IPS DF 4.7 (cell line): Measurements from ENCODE around the gene GPR135.

Source experiments
- DNase-seq: peaks from one replicate; pipeline ENCODE4 v3.0.0-alpha.2; 2013; ENCODE audit warnings: low spot score; ENCODE audit errors: extremely low read depth

GPR135 gene, protein sequence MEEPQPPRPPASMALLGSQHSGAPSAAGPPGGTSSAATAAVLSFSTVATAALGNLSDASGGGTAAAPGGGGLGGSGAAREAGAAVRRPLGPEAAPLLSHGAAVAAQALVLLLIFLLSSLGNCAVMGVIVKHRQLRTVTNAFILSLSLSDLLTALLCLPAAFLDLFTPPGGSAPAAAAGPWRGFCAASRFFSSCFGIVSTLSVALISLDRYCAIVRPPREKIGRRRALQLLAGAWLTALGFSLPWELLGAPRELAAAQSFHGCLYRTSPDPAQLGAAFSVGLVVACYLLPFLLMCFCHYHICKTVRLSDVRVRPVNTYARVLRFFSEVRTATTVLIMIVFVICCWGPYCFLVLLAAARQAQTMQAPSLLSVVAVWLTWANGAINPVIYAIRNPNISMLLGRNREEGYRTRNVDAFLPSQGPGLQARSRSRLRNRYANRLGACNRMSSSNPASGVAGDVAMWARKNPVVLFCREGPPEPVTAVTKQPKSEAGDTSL

GRCh38 chr14:59465316-59466135, at the start of gene GPR135:
Gene GPR135 (minus strand): TSS chr14:59465380. CDS start chr14:59465226, 154 bp downstream.
- DNase-seq = no peak

DNA sequence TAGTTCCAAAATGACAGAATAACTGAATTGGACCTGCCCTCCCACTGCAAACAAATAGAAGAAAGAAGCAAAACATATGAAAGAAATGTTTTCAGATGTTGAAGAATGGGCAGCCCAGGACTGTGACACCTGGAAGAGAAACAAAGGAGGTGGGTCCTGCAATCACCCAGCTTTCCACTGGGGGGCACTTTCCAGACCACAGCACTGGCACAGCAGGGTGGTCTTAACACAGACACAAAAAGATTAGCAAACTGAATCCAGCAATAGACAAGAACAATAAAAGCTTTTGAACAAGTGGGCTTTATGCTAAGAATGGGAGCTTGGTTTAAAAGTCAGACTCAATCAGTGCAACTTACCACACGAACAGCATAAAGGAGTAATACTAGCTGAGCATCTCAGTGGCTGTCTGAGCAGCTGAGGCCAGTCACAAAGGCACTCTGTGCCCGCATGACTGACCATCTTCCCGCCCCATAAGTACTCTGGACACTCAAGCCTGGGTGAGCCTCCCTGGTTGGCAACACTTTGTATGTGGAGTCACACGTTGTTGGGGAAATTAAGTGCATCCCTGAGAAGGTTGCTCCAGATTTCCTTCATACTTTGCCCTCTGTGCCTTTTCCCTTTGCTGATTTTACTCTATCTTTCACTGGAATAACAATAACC, 46.9 kb upstream of the GPR135 start:
- DNase-seq = peak; percentile 30

DNA sequence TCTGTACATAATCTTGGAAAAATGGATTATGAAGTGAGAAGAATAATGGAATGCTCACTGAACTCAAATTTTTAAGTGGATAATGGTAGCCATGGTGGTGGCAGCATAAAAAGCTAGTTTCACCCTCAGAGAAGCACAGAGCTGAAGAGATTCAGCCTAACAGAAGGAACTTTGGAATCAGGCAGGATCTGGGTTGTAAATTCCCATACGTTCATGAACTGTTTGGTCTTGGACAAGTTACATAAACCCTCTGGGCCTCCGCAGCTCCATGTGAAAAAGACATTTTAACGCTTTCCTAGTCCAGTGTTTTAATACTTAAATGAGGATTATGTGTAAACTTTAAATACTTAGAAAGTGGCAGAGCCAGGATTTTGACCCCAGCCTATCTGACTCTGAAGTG, 45.8 kb upstream of the GPR135 start:
- DNase-seq = no peak

- DNase-seq = no peak
Measured at GRCh38 chr14:59510001-59510400, 44.8 kb upstream of the GPR135 start.

- no peak for DNase-seq
Measured at GRCh38 chr14:59509101-59509500, 43.9 kb upstream of the GPR135 start.

DNA sequence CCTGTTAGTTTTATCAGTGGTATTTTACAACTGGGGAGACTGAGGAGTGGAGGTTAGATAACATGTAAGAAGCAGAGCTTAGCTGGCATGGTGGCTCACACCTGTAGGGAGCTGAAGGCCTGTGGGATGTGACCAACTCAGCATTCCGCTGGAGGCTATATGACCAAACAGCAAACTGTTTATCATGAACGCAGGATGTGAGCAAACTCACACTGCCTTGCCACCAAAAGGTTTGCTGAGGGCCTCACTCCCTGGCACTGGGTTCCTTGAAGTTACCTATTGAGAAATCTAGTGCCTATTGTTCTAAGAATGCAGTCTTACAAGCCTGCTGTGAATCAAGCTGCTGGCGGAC, 42.5 kb upstream of the GPR135 start:
- no peak for DNase-seq

DNA sequence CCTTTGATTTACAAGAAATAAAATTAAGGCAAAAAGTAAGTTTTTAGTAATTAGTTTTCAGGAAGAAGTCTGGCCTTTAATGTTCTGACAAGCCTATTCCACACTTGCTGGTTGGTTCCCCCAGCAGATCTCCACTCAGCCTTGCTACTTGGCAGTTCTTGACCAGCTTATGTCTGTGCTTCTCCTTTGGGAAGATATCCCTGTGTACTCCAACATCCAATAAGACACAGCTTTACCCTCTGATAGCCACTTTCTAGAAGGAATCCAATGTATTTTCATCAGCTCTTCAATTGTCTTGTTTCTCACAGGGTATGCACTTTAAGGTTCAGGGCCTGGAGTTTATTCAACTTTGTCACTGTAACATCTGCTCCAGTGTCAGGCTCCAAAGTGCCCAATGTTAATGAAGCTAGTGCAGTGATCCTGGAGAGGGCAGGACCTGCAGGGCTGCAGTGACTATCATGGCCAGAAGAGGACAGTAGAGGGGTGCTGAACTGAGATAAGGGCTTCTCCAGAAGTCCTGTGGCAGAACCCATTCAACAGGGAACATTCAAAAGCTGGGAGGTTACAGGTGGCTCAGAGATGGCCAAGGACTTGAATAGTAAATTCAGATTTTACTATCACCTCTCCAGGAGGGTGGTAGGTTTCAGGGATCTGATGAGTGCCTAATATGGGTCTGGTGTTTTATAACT, 42.0 kb upstream of the GPR135 start:
- peak; percentile 60 for DNase-seq

GRCh38 chr14:59503256-59503655, 38.1 kb upstream of the GPR135 start:
- DNase-seq = no peak

DNA sequence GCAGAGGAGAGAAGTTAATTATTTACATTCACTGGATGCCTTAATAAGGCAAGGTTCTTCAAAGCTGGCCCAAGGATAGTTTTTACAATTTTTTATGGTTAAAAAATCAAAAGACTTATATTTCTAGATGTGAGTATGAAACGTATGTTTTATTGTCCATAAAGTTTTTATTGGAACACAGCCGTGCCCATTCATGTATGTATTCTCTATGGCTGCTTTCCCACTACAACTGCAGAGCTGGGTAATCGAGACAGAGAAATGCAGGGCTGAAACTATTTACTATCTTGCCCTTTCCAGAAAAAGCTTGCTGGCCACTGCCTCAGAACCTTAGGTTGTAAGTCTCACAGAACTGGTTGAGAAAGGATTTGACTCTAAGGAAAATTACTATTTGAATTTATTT, 35.6 kb upstream of the GPR135 start:
- DNase-seq = no peak

DNA sequence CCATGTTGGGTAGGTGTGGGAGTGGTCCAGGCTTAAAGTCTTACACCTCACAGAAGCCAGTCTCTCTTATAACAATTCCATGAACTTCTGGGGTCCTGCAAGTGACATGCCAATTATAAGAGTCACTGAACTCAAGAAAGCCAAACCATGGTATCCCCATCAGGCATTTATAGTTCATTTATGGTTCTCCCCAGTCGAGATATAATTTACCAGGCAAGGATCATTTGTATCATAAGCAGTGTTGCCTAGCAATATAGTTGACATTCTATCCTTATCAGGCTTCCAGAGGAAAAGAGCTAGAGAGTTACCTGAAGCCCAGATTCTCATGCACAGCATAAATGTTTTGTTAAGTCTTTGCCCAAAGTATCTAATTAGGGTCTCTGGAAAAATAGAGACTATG, 27.2 kb upstream of the GPR135 start:
- no peak for DNase-seq

DNA sequence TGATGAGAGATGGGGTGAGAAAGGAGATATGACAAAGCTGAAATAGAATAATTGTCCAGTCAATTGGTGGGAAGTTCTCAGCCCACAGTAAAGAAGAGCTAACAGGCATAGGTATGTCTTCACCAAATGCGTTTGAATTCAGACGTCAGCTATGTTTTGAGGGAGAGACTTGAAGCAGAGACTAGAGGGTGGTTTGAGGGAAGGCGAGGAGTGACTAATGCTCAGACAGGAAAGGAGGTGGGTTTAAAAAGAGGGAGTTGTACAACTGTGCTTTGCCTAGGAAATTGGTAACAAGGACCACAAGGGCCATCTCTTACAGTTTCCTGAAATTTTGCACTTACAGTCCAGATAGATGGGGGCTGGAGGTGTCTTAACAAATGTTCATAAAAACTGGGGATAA, 25.6 kb upstream of the GPR135 start:
- DNase-seq = no peak

DNA sequence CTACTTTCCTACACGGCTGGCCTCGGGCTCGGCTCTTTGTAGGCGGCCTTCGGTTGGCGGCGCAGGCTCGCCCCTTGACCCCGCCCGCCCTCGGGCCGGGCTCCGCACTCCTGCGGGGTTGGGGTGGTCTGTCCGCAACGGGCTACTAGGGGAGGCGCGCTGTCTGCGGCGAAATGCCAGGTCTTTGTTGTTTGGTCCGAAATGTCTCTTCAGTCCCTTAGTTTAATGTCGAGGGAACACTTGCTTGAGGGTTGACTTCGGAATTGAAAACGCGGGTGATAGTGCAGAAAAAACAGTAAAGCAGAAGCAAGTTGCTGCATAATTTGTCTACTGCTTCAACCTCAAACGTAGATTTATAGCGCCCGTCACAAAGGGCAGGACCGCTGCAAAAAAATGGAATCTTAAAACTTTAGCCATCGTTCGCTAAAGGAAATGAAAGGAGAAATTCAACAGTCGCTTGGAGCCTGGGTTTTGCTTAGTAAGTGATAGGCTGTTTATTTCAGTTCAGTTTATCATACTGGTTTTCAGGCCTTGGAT, 19.5 kb upstream of the GPR135 start:
- DNase-seq = no peak

DNA sequence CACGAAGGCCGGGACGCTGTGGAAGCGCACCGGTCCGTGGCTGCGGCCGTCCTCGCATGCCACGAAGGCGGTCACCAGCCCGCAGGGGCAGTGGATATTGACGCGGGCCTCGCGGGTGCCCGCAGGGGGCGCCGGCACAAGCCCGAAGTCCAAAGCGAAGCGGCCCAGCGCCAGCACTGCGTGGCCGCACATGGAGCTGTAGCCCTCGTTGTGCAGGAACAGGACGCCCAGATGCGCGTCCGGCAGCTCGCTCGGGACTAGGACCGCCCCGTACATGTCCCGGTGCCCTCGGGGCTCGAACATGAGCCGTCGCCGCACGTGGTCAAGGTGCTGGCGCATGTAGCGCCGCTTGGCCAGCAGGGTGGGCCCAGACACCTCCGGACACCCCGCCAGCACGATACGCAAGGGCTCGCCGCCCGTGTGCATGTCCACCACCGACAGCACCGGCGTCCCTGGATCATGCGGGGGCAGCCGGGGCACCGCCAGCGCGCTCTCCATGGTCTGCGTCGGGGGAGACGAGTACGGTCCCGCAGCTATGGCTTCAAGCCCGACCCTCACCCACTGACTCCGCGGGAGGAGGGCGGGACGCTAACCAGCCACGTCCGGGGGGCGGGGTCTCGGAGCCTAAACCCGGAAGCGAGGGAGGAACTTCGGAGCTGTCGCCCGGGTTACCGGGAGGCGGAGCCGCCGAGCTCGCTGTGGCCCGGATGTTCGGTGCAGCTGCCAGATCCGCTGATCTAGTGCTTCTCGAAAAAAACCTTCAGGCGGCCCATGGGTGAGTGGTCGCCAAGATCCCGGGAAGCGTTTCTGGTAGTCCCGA, 18.8 kb upstream of the GPR135 start, which contains the start of the genes JKAMP and L3HYPDH:
TSS of gene JKAMP (plus strand) at position 699 of the 820 bp plus-strand sequence. CDS start at position 772, 73 bp downstream.
TSS of gene L3HYPDH (minus strand) at position 590 of the 820 bp plus-strand sequence. CDS start at position 498, 92 bp downstream.
- no peak for DNase-seq

- no peak for DNase-seq
Measured at GRCh38 chr14:59483363-59483762, 18.2 kb upstream of the GPR135 start.

DNA sequence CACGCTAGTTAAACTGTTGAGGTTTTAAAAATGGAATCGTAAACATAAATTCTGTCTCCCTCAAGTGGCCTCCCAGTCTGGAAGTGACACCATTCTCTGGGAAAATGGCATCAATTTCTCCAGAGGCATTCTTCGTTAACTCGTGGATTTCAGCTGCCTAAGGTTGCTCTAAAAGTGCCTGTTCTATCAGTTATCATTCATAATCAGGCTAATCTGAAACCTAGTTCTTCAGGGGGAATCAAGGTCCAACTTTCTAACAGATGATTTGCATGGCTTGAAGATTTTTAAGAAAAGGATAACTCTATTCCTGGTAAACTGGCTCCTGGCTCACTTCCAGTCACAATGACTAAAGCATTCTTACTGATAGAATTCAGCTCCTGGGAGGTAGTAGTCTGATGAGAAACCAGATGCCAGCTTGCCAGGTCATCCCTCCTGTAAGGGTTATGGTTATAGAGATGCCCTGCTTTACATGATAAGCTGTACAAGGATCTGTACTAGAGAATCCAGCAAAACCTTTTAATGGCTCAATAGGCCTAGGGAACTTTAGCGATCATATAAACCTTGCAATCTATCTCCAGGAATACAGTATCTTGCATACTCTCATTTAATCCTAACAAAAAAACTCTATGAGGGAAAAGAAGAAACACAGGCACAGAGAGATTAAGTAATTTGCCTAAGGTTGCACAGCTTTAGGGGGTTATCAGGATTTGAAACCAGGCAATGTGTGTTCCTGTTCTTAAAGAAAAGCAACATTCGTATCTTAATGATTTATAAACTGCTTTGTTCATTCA, 17.6 kb upstream of the GPR135 start:
- no peak for DNase-seq

DNA sequence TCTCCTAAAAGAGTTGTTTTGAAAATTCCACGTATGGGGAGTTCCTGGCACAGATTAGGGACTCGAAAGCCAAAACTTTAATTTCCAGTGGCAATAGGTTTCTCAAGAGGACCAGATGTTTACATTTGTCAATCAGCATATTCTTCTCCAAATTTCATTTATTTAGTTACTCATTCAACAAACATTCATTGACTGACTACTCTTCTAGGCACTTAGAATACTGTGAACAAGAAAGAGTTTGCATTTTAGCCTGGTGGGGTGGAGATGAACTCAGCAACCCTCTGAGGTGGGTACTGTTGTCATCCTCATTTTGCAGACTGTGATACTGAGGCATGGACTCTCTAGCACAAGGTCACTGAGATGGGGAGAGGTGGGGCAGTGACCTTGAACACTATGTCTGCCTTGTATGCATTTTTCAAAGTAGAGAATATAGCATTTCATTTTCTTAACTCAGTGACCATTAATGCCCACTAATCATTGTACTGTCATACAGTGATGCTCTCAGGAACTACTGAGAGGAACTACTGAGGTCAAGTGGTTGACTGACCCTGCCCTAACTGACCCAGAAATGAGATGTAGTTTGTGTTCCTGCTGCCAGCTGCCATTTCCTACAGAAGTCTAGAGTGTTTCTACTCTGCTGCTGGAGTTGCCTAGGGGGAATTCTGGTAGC, 16.8 kb upstream of the GPR135 start:
- DNase-seq = no peak

- no peak for DNase-seq
Measured at GRCh38 chr14:59481407-59481806, 16.2 kb upstream of the GPR135 start.

- no peak for DNase-seq
Measured at GRCh38 chr14:59480166-59480565, 15.0 kb upstream of the GPR135 start.

GRCh38 chr14:59478540-59478939, 13.4 kb upstream of the GPR135 start:
- no peak for DNase-seq
